Endothelial cell of umbilical vein (primary cell): Measurements from ENCODE around the gene SNX30. TPM values are rescaled to one million over a fixed set of nuclear protein-coding genes. Genes with fewer than 3 reads are reported as not detected.

Experiments
- BruUV-seq: library from RNA; stranded (reverse); fragments of 400-500 nt; replicated peaks from 2 replicates; lab custom pipeline; 2021; lab: Mats Ljungman, UMichigan
- CTCF ChIA-PET: fragments of 300-600, 350-600 bp; sonication (Branson Sonifier 250); formaldehyde crosslinking; loops from one replicate; lab custom pipeline; 2021; ENCODE audit warnings: antibody characterized with exemption, inconsistent platforms; lab: Charles Lee
- POLR2A ChIA-PET: fragments of 300-600, 350-600 bp; sonication (Branson Sonifier 250); formaldehyde crosslinking; loops from one replicate; lab custom pipeline; 2021; ENCODE audit warnings: antibody characterized with exemption, inconsistent platforms; lab: Charles Lee
- DNase-seq: peaks from one replicate; pipeline ENCODE4 v3.0.0-alpha.2; 2011; ENCODE audit warnings: low read depth, low spot score
- FAIRE-seq: peaks from 2 replicates; lab custom pipeline; 2011; peaks lifted over from hg19 to GRCh38; lab: Jason Lieb, UNC
- H2AFZ ChIP-seq: 2 replicates; pipeline ENCODE4 v1.6.0; 2012; ENCODE audit warnings: low read depth, low read length, control low read depth, inconsistent platforms
- H3K27ac ChIP-seq: 2 replicates; pipeline ENCODE4 v1.5.1; 2011; ENCODE audit warnings: low read depth, mild to moderate bottlenecking, control low read depth, low read length, moderate library complexity; ENCODE audit not compliant: insufficient read depth
- H3K27me3 ChIP-seq, 2 experiments: 2 replicates each; pipeline versions ENCODE4 v1.6.0 to v1.6.1; 2011; ENCODE audit warnings: low read length in 2 of 2, mixed read lengths in 1 of 2; ENCODE audit not compliant: control insufficient read depth in 2 of 2, insufficient read depth in 2 of 2
- H3K36me3 ChIP-seq, 2 experiments: 2 replicates in 1 of 2; 3 replicates in 1 of 2; pipeline ENCODE4 v1.5.1; 2011; ENCODE audit warnings: low read length in 2 of 2, mild to moderate bottlenecking in 1 of 2, moderate library complexity in 1 of 2; ENCODE audit not compliant: control insufficient read depth in 2 of 2, insufficient read depth in 2 of 2; ENCODE audit errors: extremely low read depth in 1 of 2
- H3K4me1 ChIP-seq: 3 replicates; pipeline ENCODE4 v1.5.1; 2011; ENCODE audit warnings: mild to moderate bottlenecking, low read length; ENCODE audit not compliant: control insufficient read depth, insufficient read depth; ENCODE audit errors: extremely low read depth
- H3K4me2 ChIP-seq: 2 replicates; pipeline ENCODE4 v1.6.1; 2011; ENCODE audit warnings: low read length, control low read depth, mixed read lengths; ENCODE audit not compliant: insufficient read depth
- H3K4me3 ChIP-seq, 3 experiments: fragments of 200-600 bp in 1 of 3; sonication (generic), shearing (Covaris generic) in 1 of 3; replicated peaks in 1 of 3; 2 replicates each; pipeline ENCODE4 v1.5.1; 2011 to 2016; ENCODE audit warnings: control low read depth in 3 of 3, low read length in 3 of 3, mild to moderate bottlenecking in 2 of 3, inconsistent platforms in 1 of 3, low read depth in 1 of 3, moderate library complexity in 1 of 3; ENCODE audit not compliant: insufficient read depth in 1 of 3
- H3K79me2 ChIP-seq: 2 replicates; pipeline ENCODE4 v1.6.0; 2012; ENCODE audit warnings: low read length, inconsistent platforms; ENCODE audit not compliant: control insufficient read depth, insufficient read depth
- H3K9ac ChIP-seq: replicated peaks from 2 replicates; pipeline ENCODE3; 2011; ENCODE audit warnings: low read length, control low read depth; ENCODE audit not compliant: insufficient read depth; ENCODE audit errors: extremely low read depth
- H3K9me1 ChIP-seq: replicated peaks from 3 replicates; pipeline ENCODE4 v1.6.0; 2011; ENCODE audit warnings: mild to moderate bottlenecking, low read length; ENCODE audit not compliant: control insufficient read depth, insufficient read depth; ENCODE audit errors: extremely low read depth
- H3K9me3 ChIP-seq: replicated peaks from 2 replicates; pipeline ENCODE4 v1.5.1; 2012; ENCODE audit warnings: low read length, inconsistent platforms; ENCODE audit not compliant: control insufficient read depth, insufficient read depth
- H4K20me1 ChIP-seq: replicated peaks from 2 replicates; pipeline ENCODE3; 2011; ENCODE audit warnings: mild to moderate bottlenecking, low read length; ENCODE audit not compliant: control insufficient read depth, insufficient read depth; ENCODE audit errors: extremely low read depth
- EZH2 ChIP-seq: IDR thresholded peaks from 2 replicates; pipeline ENCODE4 v1.6.1; 2012; ENCODE audit warnings: borderline replicate concordance, low read depth, mild to moderate bottlenecking, moderate library complexity, low read length, inconsistent platforms; ENCODE audit not compliant: severe bottlenecking
- FOS ChIP-seq: IDR thresholded peaks from 2 replicates; pipeline ENCODE4 v1.6.1; 2011; ENCODE audit warnings: mild to moderate bottlenecking, low read length, moderate library complexity, borderline replicate concordance; ENCODE audit not compliant: insufficient read depth
- JUN ChIP-seq: IDR thresholded peaks from 2 replicates; pipeline ENCODE4 v1.6.1; 2011; ENCODE audit warnings: borderline replicate concordance, low read depth; ENCODE audit not compliant: insufficient read length, insufficient read depth
- MYC ChIP-seq: IDR thresholded peaks from one replicate; pipeline ENCODE4 v1.6.1; 2011; ENCODE audit warnings: mild to moderate bottlenecking, low read depth, low read length
- POLR2A ChIP-seq: IDR thresholded peaks from 2 replicates; pipeline ENCODE4 v1.6.1; 2012; ENCODE audit warnings: low read depth, mild to moderate bottlenecking, control low read depth, low read length
- dilution Hi-C: fragments of 300-500 bp; cut with MboI; formaldehyde crosslinking; loops from one replicate; pipeline ENCODE4 v1.15.0; 2019; ENCODE audit warnings: low sequenced_read_pairs; ENCODE audit not compliant: extremely low pct_ligation_motif_present
- intact Hi-C: fragments of 100-400 bp; cut with micrococcal nuclease; formaldehyde crosslinking; loops from one replicate; pipeline ENCODE4 v1.10.0; 2022
- polyA plus RNA-seq, 4 experiments: library from polyadenylated mRNA; depleted of rRNA in 3 of 4; stranded (reverse) in 3 of 4; unstranded in 1 of 4; fragments of >200 nt; gene quantifications; 2 replicates each; pipeline versions ENCODE4 v1.2.1 to v1.2.3, GENCODE V29; 2011 to 2012; ENCODE audit warnings: missing spikeins in 1 of 4
- total RNA-seq: library from RNA; stranded (reverse); gene quantifications from 2 replicates; pipeline ENCODE4 v1.2.3, GENCODE V29; 2021
- TF ChIP-seq, protein P1 (sequence below), 2 donors: IDR thresholded peaks; 1 replicate in 1 of 2; 2 replicates in 1 of 2; pipeline ENCODE4 v1.5.1; 2011; ENCODE audit warnings: low read length in 2 of 2, mild to moderate bottlenecking in 2 of 2, moderate library complexity in 2 of 2, control low read depth in 1 of 2, inconsistent platforms in 1 of 2, low read depth in 1 of 2; ENCODE audit not compliant: insufficient read depth in 1 of 2; ENCODE audit errors: extremely low read depth in 1 of 2

The SNX30 gene
- total and polyA plus RNA-seq, 2 donors (not counting 3 experiments of a cell fraction or from before 2014, with no cell fraction given), result 2.8 to 6.3 TPM

DNA sequence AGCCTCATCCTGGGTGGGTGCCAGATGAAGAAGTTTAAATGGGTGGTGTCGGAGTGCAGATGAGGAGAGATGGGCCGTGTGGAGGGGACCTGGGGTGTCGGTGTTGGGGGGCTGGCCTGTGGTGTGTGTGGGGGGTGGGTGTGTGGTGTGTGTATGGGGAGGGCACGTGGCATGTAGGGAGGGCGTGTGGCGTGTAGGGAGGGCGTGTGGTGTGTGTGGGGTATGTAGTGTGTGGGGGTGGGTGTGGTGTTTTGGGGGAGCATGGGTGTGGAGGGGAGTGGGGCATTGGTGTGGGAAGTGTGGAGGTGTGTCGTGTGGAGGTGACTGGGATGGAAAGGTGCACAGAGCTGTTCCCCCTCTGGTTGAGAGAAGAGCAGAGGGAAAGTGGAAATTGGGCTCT lies 105.6 kb downstream of the SNX30 start:
- TF ChIP-seq EZH2, result no peak
- no peak for TF ChIP-seq MYC
- no peak for TF ChIP-seq JUN
- TF ChIP-seq FOS, result no peak
- no peak for TF ChIP-seq POLR2A
- TF ChIP-seq, protein P1, sequence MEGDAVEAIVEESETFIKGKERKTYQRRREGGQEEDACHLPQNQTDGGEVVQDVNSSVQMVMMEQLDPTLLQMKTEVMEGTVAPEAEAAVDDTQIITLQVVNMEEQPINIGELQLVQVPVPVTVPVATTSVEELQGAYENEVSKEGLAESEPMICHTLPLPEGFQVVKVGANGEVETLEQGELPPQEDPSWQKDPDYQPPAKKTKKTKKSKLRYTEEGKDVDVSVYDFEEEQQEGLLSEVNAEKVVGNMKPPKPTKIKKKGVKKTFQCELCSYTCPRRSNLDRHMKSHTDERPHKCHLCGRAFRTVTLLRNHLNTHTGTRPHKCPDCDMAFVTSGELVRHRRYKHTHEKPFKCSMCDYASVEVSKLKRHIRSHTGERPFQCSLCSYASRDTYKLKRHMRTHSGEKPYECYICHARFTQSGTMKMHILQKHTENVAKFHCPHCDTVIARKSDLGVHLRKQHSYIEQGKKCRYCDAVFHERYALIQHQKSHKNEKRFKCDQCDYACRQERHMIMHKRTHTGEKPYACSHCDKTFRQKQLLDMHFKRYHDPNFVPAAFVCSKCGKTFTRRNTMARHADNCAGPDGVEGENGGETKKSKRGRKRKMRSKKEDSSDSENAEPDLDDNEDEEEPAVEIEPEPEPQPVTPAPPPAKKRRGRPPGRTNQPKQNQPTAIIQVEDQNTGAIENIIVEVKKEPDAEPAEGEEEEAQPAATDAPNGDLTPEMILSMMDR (IDR thresholded peaks at IDR 0.05; ENCODE audit: extremely low read depth in 1 of 2, insufficient read depth in 1 of 2, low read depth in 1 of 2, low read length in 2 of 2), result no peak
- FAIRE-seq, result no peak
- CTCF ChIA-PET, result interaction anchor here (1.5 to 3.6 kb wide), 3 partner anchors 8 to 47 kb away, joined by 3 to 22 read pairs (median 9); no protein-coding TSS in a partner anchor
- no peak overlapping the region for H3K27ac ChIP-seq
- no TSS peak for BruUV-seq
- H3K4me1 ChIP-seq, result no peaks in the 10 kb centered on the region
- H3K36me3 ChIP-seq, result no peaks in the 10 kb centered on the region
- no peaks in the 10 kb centered on the region for H3K9me3 ChIP-seq
- H3K9me1 ChIP-seq, result no peaks in the 10 kb centered on the region
- dilution Hi-C loops (no loop called here), intact Hi-C loops (no loop called here)
- H3K27me3 ChIP-seq, result no peaks in the 10 kb centered on the region
- H2AFZ ChIP-seq, result no peak overlapping the region
- DNase-seq, result no peak
- POLR2A ChIA-PET, result interaction anchor here (0.5 kb wide), 1 partner anchor 948 kb away, joined by 5 read pairs; no protein-coding TSS in a partner anchor
- no peak overlapping the region for H3K4me2 ChIP-seq
- H3K4me3 ChIP-seq, result no peak overlapping the region
- H3K79me2 ChIP-seq, result no peaks in the 10 kb centered on the region
- no peak overlapping the region for H3K9ac ChIP-seq
- H4K20me1 ChIP-seq, result no peaks in the 10 kb centered on the region
